Measurements from ENCODE around the gene LRBA.

Gene LRBA

GRCh38 chr4:150962245-150962644 is 52.8 kb downstream of the LRBA start:
- Histone ChIP-seq H2BK12ac (ENCODE audit: low read length in 2 of 2) (no peak overlapping the region), H3K27me3 (ENCODE audit: control insufficient read depth in 1 of 2, insufficient read depth in 1 of 2, low read length in 2 of 2) (no peaks in the 10 kb centered on the region), H2BK15ac (ENCODE audit: low read depth, poor library complexity, severe bottlenecking) (no peak overlapping the region), H3K9ac (ENCODE audit: low read length) (no peak overlapping the region), H3K36me3 (ENCODE audit: control insufficient read depth in 1 of 2, insufficient read depth in 2 of 2, low read depth in 1 of 2, low read length in 2 of 2) (peaks cover 0 to 7% of the 10 kb centered on the region in 2 experiments), H2AFZ (ENCODE audit: low read depth, low read length) (no peak overlapping the region), H4K8ac (ENCODE audit: low read length) (no peak overlapping the region), H3K4me2 (ENCODE audit: low read length, poor library complexity, severe bottlenecking) (no peak overlapping the region), H4K91ac (ENCODE audit: low read length) (no peak overlapping the region), H3K9me3 (ENCODE audit: control insufficient read depth, low read length) (peaks cover 4% of the 10 kb centered on the region), H3K27ac (ENCODE audit: low read length, poor library complexity, severe bottlenecking) (no peak overlapping the region), H3K18ac (ENCODE audit: low read depth in 1 of 2, low read length in 2 of 2) (no peak overlapping the region), H3K79me1 (replicated peaks; ENCODE audit: low read length, poor library complexity, severe bottlenecking) (peaks cover 21% of the 10 kb centered on the region), H3K4ac (ENCODE audit: low read depth in 1 of 2, low read length in 2 of 2) (no peak overlapping the region), H3K23ac (ENCODE audit: low read length in 2 of 2) (no peak overlapping the region), H2AK5ac (ENCODE audit: low read length, severe bottlenecking) (peak overlapping the region; percentile 51), H2BK5ac (ENCODE audit: low read depth, low read length, poor library complexity, severe bottlenecking) (no peak overlapping the region), H2BK120ac (ENCODE audit: low read depth, low read length) (no peak overlapping the region), H3K14ac (ENCODE audit: low read length in 2 of 2) (no peak overlapping the region), H3K4me1 (ENCODE audit: control insufficient read depth, insufficient read depth, low read depth, low read length) (no peaks in the 10 kb centered on the region), H3K4me3 (ENCODE audit: insufficient read depth in 1 of 2, low read depth in 1 of 2, low read length in 2 of 2) (no peak overlapping the region)
- 100% methylated on average over 1 of the region's 1 CpG for WGBS
- no peak for DNase-seq

GRCh38 chr4:150961566-150961965 is 53.5 kb downstream of the LRBA start:
- Histone ChIP-seq H3K27me3 (ENCODE audit: control insufficient read depth in 1 of 2, insufficient read depth in 1 of 2, low read length in 2 of 2) (no peaks in the 10 kb centered on the region), H3K79me1 (replicated peaks; ENCODE audit: low read length, poor library complexity, severe bottlenecking) (peaks cover 23% of the 10 kb centered on the region), H3K36me3 (ENCODE audit: control insufficient read depth in 1 of 2, insufficient read depth in 2 of 2, low read depth in 1 of 2, low read length in 2 of 2) (peaks cover 0 to 7% of the 10 kb centered on the region in 2 experiments), H4K8ac (ENCODE audit: low read length) (no peak overlapping the region), H3K27ac (ENCODE audit: low read length, poor library complexity, severe bottlenecking) (no peak overlapping the region), H3K9ac (ENCODE audit: low read length) (no peak overlapping the region), H3K23ac (ENCODE audit: low read length in 2 of 2) (no peak overlapping the region), H2AFZ (ENCODE audit: low read depth, low read length) (no peak overlapping the region), H3K18ac (ENCODE audit: low read depth in 1 of 2, low read length in 2 of 2) (no peak overlapping the region), H3K9me3 (ENCODE audit: control insufficient read depth, low read length) (peaks cover 4% of the 10 kb centered on the region), H2BK5ac (ENCODE audit: low read depth, low read length, poor library complexity, severe bottlenecking) (no peak overlapping the region), H4K91ac (ENCODE audit: low read length) (no peak overlapping the region), H2BK120ac (ENCODE audit: low read depth, low read length) (no peak overlapping the region), H3K4ac (ENCODE audit: low read depth in 1 of 2, low read length in 2 of 2) (no peak overlapping the region), H3K14ac (ENCODE audit: low read length in 2 of 2) (no peak overlapping the region), H3K4me3 (ENCODE audit: insufficient read depth in 1 of 2, low read depth in 1 of 2, low read length in 2 of 2) (no peak overlapping the region), H2BK15ac (ENCODE audit: low read depth, poor library complexity, severe bottlenecking) (no peak overlapping the region), H2BK12ac (ENCODE audit: low read length in 2 of 2) (no peak overlapping the region), H3K4me2 (ENCODE audit: low read length, poor library complexity, severe bottlenecking) (no peak overlapping the region), H2AK5ac (ENCODE audit: low read length, severe bottlenecking) (no peak overlapping the region), H3K4me1 (ENCODE audit: control insufficient read depth, insufficient read depth, low read depth, low read length) (no peaks in the 10 kb centered on the region)
- no peak for DNase-seq
- WGBS: no CpG with 5 or more reads among the region's 1 CpG

- no peak overlapping the region for H2BK12ac ChIP-seq (ENCODE audit: low read length in 2 of 2)
- no peak overlapping the region for H3K4me2 ChIP-seq (ENCODE audit: low read length, poor library complexity, severe bottlenecking)
- H3K27me3 ChIP-seq (ENCODE audit: control insufficient read depth in 1 of 2, insufficient read depth in 1 of 2, low read length in 2 of 2): no peaks in the 10 kb centered on the region
- H3K14ac ChIP-seq (ENCODE audit: low read length in 2 of 2): no peak overlapping the region
- DNase-seq: peak; percentile 25
- H4K8ac ChIP-seq (ENCODE audit: low read length): no peak overlapping the region
- no peak overlapping the region for H2BK15ac ChIP-seq (ENCODE audit: low read depth, poor library complexity, severe bottlenecking)
- H3K4ac ChIP-seq (ENCODE audit: low read depth in 1 of 2, low read length in 2 of 2): no peak overlapping the region
- H3K9me3 ChIP-seq (ENCODE audit: control insufficient read depth, low read length): peaks cover 4% of the 10 kb centered on the region
- no peak overlapping the region for H2BK5ac ChIP-seq (ENCODE audit: low read depth, low read length, poor library complexity, severe bottlenecking)
- H3K18ac ChIP-seq (ENCODE audit: low read depth in 1 of 2, low read length in 2 of 2): no peak overlapping the region
- H3K36me3 ChIP-seq (ENCODE audit: control insufficient read depth in 1 of 2, insufficient read depth in 2 of 2, low read depth in 1 of 2, low read length in 2 of 2): peaks cover 0 to 7% of the 10 kb centered on the region in 2 experiments
- no peak overlapping the region for H3K27ac ChIP-seq (ENCODE audit: low read length, poor library complexity, severe bottlenecking)
- no peak overlapping the region for H3K23ac ChIP-seq (ENCODE audit: low read length in 2 of 2)
- H2AFZ ChIP-seq (ENCODE audit: low read depth, low read length): no peak overlapping the region
- H2BK120ac ChIP-seq (ENCODE audit: low read depth, low read length): no peak overlapping the region
- 100% methylated on average over 1 of the region's 2 CpGs for WGBS
- H4K91ac ChIP-seq (ENCODE audit: low read length): no peak overlapping the region
- H2AK5ac ChIP-seq (ENCODE audit: low read length, severe bottlenecking): no peak overlapping the region
- H3K9ac ChIP-seq (ENCODE audit: low read length): no peak overlapping the region
- H3K4me1 ChIP-seq (ENCODE audit: control insufficient read depth, insufficient read depth, low read depth, low read length): no peaks in the 10 kb centered on the region
- H3K79me1 ChIP-seq (replicated peaks; ENCODE audit: low read length, poor library complexity, severe bottlenecking): peaks cover 23% of the 10 kb centered on the region
- H3K4me3 ChIP-seq (ENCODE audit: insufficient read depth in 1 of 2, low read depth in 1 of 2, low read length in 2 of 2): no peak overlapping the region
Measured at GRCh38 chr4:150960818-150961217, 54.3 kb downstream of the LRBA start.

- H4K8ac ChIP-seq (ENCODE audit: low read length): no peak overlapping the region
- H2BK12ac ChIP-seq (ENCODE audit: low read length in 2 of 2): no peak overlapping the region
- no peak overlapping the region for H2AFZ ChIP-seq (ENCODE audit: low read depth, low read length)
- H3K4me3 ChIP-seq (ENCODE audit: insufficient read depth in 1 of 2, low read depth in 1 of 2, low read length in 2 of 2): no peak overlapping the region
- H3K27ac ChIP-seq (ENCODE audit: low read length, poor library complexity, severe bottlenecking): no peak overlapping the region
- no peak overlapping the region for H2BK120ac ChIP-seq (ENCODE audit: low read depth, low read length)
- no peak overlapping the region for H3K4me2 ChIP-seq (ENCODE audit: low read length, poor library complexity, severe bottlenecking)
- H3K9me3 ChIP-seq (ENCODE audit: control insufficient read depth, low read length): peaks cover 4% of the 10 kb centered on the region
- peaks cover 0 to 7% of the 10 kb centered on the region in 2 experiments for H3K36me3 ChIP-seq (ENCODE audit: control insufficient read depth in 1 of 2, insufficient read depth in 2 of 2, low read depth in 1 of 2, low read length in 2 of 2)
- peak; percentile 40 for DNase-seq
- no peak overlapping the region for H3K14ac ChIP-seq (ENCODE audit: low read length in 2 of 2)
- no peaks in the 10 kb centered on the region for H3K27me3 ChIP-seq (ENCODE audit: control insufficient read depth in 1 of 2, insufficient read depth in 1 of 2, low read length in 2 of 2)
- no peak overlapping the region for H2BK5ac ChIP-seq (ENCODE audit: low read depth, low read length, poor library complexity, severe bottlenecking)
- no peaks in the 10 kb centered on the region for H3K4me1 ChIP-seq (ENCODE audit: control insufficient read depth, insufficient read depth, low read depth, low read length)
- 90% methylated on average over 2 of the region's 2 CpGs for WGBS
- no peak overlapping the region for H4K91ac ChIP-seq (ENCODE audit: low read length)
- no peak overlapping the region for H3K18ac ChIP-seq (ENCODE audit: low read depth in 1 of 2, low read length in 2 of 2)
- no peak overlapping the region for H2AK5ac ChIP-seq (ENCODE audit: low read length, severe bottlenecking)
- no peak overlapping the region for H3K23ac ChIP-seq (ENCODE audit: low read length in 2 of 2)
- peaks cover 21% of the 10 kb centered on the region for H3K79me1 ChIP-seq (replicated peaks; ENCODE audit: low read length, poor library complexity, severe bottlenecking)
- no peak overlapping the region for H3K9ac ChIP-seq (ENCODE audit: low read length)
- H2BK15ac ChIP-seq (ENCODE audit: low read depth, poor library complexity, severe bottlenecking): no peak overlapping the region
- H3K4ac ChIP-seq (ENCODE audit: low read depth in 1 of 2, low read length in 2 of 2): no peak overlapping the region
Measured at GRCh38 chr4:150960079-150960478, 55.0 kb downstream of the LRBA start.
